SK-N-MC (cell line): ENCODE measurements around the gene OSER1.

Source experiments
- EZH2 ChIP-seq: fragments of 200-600 bp; sonication (generic); IDR thresholded peaks from one replicate; pipeline ENCODE4 v1.6.1; 2017; ENCODE audit warnings: antibody characterized with exemption
- FOXP2 ChIP-seq: optimal IDR thresholded peaks from 2 replicates; pipeline ENCODE3; 2011; ENCODE audit warnings: mild to moderate bottlenecking, moderate library complexity; ENCODE audit not compliant: insufficient read depth; ENCODE audit errors: extremely low read length, control extremely low read depth
- POLR2AphosphoS5 ChIP-seq: IDR thresholded peaks from 2 replicates; pipeline ENCODE4 v1.6.1; 2012; ENCODE audit warnings: mild to moderate bottlenecking, low read depth, low read length, borderline replicate concordance

DNA sequence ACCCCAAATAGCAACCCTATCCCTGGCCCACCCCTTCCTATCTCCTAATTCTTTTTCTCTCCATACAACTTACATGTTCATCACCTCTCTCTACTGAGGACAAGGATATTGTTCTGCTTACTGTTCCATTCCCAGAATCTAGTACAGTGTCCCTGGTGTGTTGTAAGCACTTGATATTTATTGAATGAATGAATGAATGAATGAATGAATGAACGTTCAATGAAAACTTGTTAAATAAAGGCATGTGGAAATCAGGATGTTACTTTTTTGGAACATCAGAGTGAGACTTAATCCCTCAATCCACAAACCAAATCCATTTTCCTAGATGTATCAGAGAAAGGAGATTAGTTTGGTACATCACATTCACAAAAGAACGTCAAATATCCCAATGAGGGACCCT lies 16.8 kb downstream of the OSER1 start:
- TF ChIP-seq EZH2 (no peak), FOXP2 (no peak), POLR2AphosphoS5 (no peak)
